ENCODE results near the gene RFXANK.

DNA sequence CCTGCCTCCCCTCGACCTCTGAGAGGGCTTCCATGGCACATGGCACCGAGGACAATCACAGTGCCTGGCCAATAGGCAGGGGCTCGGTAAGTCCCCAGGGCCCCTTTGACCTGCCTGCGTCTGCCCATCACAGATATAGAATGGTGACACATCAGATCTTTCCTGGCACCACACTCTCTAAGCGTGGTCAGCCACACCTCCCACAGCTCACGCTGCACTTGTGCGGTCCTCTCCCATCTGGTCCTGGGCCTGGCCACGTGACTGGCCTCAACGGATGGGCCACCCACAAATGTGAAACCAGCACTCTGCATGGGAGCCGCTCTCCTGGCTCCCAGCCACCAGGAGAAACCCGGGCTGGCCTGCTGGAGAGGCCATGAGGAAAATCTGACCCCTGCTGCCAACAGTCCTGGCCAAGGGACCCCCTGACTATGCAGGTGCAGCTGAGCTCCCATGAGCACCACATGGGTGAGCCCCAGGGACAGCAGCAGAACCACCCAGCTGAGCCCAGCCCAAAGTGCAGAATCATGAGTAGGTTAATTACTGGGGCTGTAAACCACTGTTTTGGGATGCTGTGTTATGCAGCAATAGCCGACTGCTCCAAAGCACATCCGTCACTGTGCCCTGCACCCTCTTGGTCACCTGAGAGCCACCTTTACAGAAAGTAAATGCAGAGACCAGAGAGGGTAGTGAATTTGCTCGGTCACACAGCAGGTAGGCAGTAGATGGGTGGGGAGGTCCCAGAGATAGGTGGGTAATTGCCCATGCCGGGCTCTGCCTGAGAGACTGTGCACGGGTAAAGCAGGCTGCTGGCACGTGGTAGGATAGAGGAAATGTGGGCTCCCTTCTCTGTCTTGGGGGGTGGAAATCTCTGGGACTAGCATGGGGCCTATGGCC, 12.3 kb upstream of the RFXANK start:
- no peak for TF ChIP-seq L3MBTL2 (conservative IDR thresholded peaks at IDR 0.05)
- TF ChIP-seq NFRKB (IDR thresholded peaks at IDR 0.05): no peak
- no peak for TF ChIP-seq BHLHE40 (IDR thresholded peaks at IDR 0.05; ENCODE audit: borderline replicate concordance)
- TF ChIP-seq ELF4 (IDR thresholded peaks at IDR 0.05): no peak
- no peak for TF ChIP-seq FOXK2 (IDR thresholded peaks at IDR 0.05)
- TF ChIP-seq, protein P1, sequence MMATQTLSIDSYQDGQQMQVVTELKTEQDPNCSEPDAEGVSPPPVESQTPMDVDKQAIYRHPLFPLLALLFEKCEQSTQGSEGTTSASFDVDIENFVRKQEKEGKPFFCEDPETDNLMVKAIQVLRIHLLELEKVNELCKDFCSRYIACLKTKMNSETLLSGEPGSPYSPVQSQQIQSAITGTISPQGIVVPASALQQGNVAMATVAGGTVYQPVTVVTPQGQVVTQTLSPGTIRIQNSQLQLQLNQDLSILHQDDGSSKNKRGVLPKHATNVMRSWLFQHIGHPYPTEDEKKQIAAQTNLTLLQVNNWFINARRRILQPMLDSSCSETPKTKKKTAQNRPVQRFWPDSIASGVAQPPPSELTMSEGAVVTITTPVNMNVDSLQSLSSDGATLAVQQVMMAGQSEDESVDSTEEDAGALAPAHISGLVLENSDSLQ (IDR thresholded peaks at IDR 0.05): no peak
